Stimulated activated naive CD8-positive, alpha-beta T cell treated with anti-CD3 and anti-CD28 coated beads, Interleukin-15, Interleukin-2, amounts not matched to agents 100 U/mL and 50 U/mL, for 24 hours (primary cell): ENCODE results near the gene PAQR4.

Experiments
- ATAC-seq: fragments of 150-1000 bp; cut with Tn5 transposase; one replicate; pipeline ENCODE4 v1.10.0; 2021
- DNase-seq: peaks from one replicate; pipeline ENCODE4 v3.0.0; 2021

Gene PAQR4

GRCh38 chr16:3007059-3007956, 38.2 kb downstream of the PAQR4 start:
- ATAC-seq = no peak
- no peak for DNase-seq

- DNase-seq (peak; percentile 25), ATAC-seq (no peak)
Observed at GRCh38 chr16:3007957-3008689, 39.0 kb downstream of the PAQR4 start.

GRCh38 chr16:3008690-3009037, 39.5 kb downstream of the PAQR4 start:
- DNase-seq = no peak
- no peak for ATAC-seq

GRCh38 chr16:3009568-3010390, 40.6 kb downstream of the PAQR4 start:
- no peak for DNase-seq
- no peak for ATAC-seq

GRCh38 chr16:3010510-3010909, 41.4 kb downstream of the PAQR4 start:
- no peak for ATAC-seq

GRCh38 chr16:3012246-3012645, 43.1 kb downstream of the PAQR4 start:
- no peak for ATAC-seq

More at GRCh38 chr16:3010510-3010909, 41.4 kb downstream of the PAQR4 start:
- no peak for DNase-seq

GRCh38 chr16:3012828-3013420, 43.8 kb downstream of the PAQR4 start, which contains the start of gene CLDN9:
Gene CLDN9, plus strand, starts transcription at chr16:3012923. Its CDS starts 440 bp downstream, at chr16:3013363.
- ATAC-seq (no peak), DNase-seq (no peak)

More at GRCh38 chr16:3012246-3012645, 43.1 kb downstream of the PAQR4 start:
- DNase-seq = no peak

- ATAC-seq (no peak), DNase-seq (no peak)
Observed at GRCh38 chr16:3013491-3013951, 44.4 kb downstream of the PAQR4 start.

- ATAC-seq (no peak), DNase-seq (no peak)
Observed at GRCh38 chr16:3013998-3014690, 45.0 kb downstream of the PAQR4 start.

GRCh38 chr16:3014971-3015370, 45.8 kb downstream of the PAQR4 start:
- DNase-seq (no peak), ATAC-seq (no peak)

GRCh38 chr16:3015865-3016521, 46.8 kb downstream of the PAQR4 start:
- no peak for DNase-seq
- ATAC-seq = no peak

GRCh38 chr16:3017344-3017743, 48.2 kb downstream of the PAQR4 start:
- no peak for DNase-seq
- no peak for ATAC-seq

- DNase-seq (peak; percentile 68), ATAC-seq (no peak)
Observed at GRCh38 chr16:3017794-3018506, 48.8 kb downstream of the PAQR4 start, which contains the start of gene CLDN6. Gene CLDN6, minus strand, starts transcription at chr16:3018183. Its CDS starts 2,162 bp downstream, at chr16:3016021.

GRCh38 chr16:3019594-3020246, 50.6 kb downstream of the PAQR4 start:
- DNase-seq (no peak), ATAC-seq (no peak)

GRCh38 chr16:3020247-3020603, 51.1 kb downstream of the PAQR4 start, which contains the start of gene TNFRSF12A:
Gene TNFRSF12A, plus strand, starts transcription at chr16:3020368. Its CDS starts 30 bp downstream, at chr16:3020398.
- peak; percentile 82 for DNase-seq
- ATAC-seq = peak; percentile 5

GRCh38 chr16:3020604-3021448, 51.7 kb downstream of the PAQR4 start:
- DNase-seq (peak; percentile 65), ATAC-seq (peak; percentile 5)

- DNase-seq = peak; percentile 91
- peak; percentile 55 for ATAC-seq
Observed at GRCh38 chr16:3021449-3022207, 52.5 kb downstream of the PAQR4 start.
